ENCODE measurements around the gene SCNN1A.

Gene SCNN1A

GRCh38 chr12:6394398-6394797, 19.0 kb upstream of the SCNN1A start:
- no peak overlapping the region for H3K4me3 ChIP-seq (ENCODE audit: insufficient read depth, low read length, poor library complexity, severe bottlenecking)
- H3K9ac ChIP-seq (ENCODE audit: low read length), result no peak overlapping the region
- no peak overlapping the region for H3K4me2 ChIP-seq (ENCODE audit: low read depth, low read length, poor library complexity, severe bottlenecking)
- H2AFZ ChIP-seq (ENCODE audit: low read depth, low read length, severe bottlenecking), result no peak overlapping the region
- no peaks in the 10 kb centered on the region for H3K27me3 ChIP-seq (ENCODE audit: low read length)
- no peak for TF ChIP-seq CTCF (IDR thresholded peaks at IDR 0.05; ENCODE audit: insufficient read depth, low read length, poor library complexity, severe bottlenecking)
- TF ChIP-seq EZH2phosphoT487 (conservative IDR thresholded peaks at IDR 0.05; ENCODE audit: low read length), result no peak
- no peaks in the 10 kb centered on the region for H3F3A ChIP-seq (ENCODE audit: insufficient read depth)
- H3K9me3 ChIP-seq (ENCODE audit: insufficient read depth, low read length), result no peaks in the 10 kb centered on the region
- no peaks in the 10 kb centered on the region for H3K79me2 ChIP-seq (ENCODE audit: insufficient read depth, low read length)
- H3K27ac ChIP-seq (ENCODE audit: low read depth, low read length), result no peak overlapping the region
- no peaks in the 10 kb centered on the region for H3K9me2 ChIP-seq (replicated peaks; ENCODE audit: insufficient read depth, low read length)
- no peaks in the 10 kb centered on the region for H4K20me1 ChIP-seq (ENCODE audit: low read depth, low read length)
- no peaks in the 10 kb centered on the region for H3K36me3 ChIP-seq (ENCODE audit: low read length)

- no peaks in the 10 kb centered on the region for H4K20me1 ChIP-seq (ENCODE audit: low read depth, low read length)
- H3K9me2 ChIP-seq (replicated peaks; ENCODE audit: insufficient read depth, low read length), result no peaks in the 10 kb centered on the region
- no peak for TF ChIP-seq CTCF (IDR thresholded peaks at IDR 0.05; ENCODE audit: insufficient read depth, low read length, poor library complexity, severe bottlenecking)
- TF ChIP-seq EZH2phosphoT487 (conservative IDR thresholded peaks at IDR 0.05; ENCODE audit: low read length), result no peak
- H3K9ac ChIP-seq (ENCODE audit: low read length), result no peak overlapping the region
- no peaks in the 10 kb centered on the region for H3K36me3 ChIP-seq (ENCODE audit: low read length)
- no peak overlapping the region for H3K4me3 ChIP-seq (ENCODE audit: insufficient read depth, low read length, poor library complexity, severe bottlenecking)
- H3K9me3 ChIP-seq (ENCODE audit: insufficient read depth, low read length), result no peaks in the 10 kb centered on the region
- no peak overlapping the region for H3K27ac ChIP-seq (ENCODE audit: low read depth, low read length)
- H3F3A ChIP-seq (ENCODE audit: insufficient read depth), result no peaks in the 10 kb centered on the region
- no peaks in the 10 kb centered on the region for H3K27me3 ChIP-seq (ENCODE audit: low read length)
- no peaks in the 10 kb centered on the region for H3K79me2 ChIP-seq (ENCODE audit: insufficient read depth, low read length)
- H2AFZ ChIP-seq (ENCODE audit: low read depth, low read length, severe bottlenecking), result no peak overlapping the region
- H3K4me2 ChIP-seq (ENCODE audit: low read depth, low read length, poor library complexity, severe bottlenecking), result no peak overlapping the region
These were observed 17.7 kb upstream of the SCNN1A start for GRCh38 chr12:6393109-6393508.

DNA sequence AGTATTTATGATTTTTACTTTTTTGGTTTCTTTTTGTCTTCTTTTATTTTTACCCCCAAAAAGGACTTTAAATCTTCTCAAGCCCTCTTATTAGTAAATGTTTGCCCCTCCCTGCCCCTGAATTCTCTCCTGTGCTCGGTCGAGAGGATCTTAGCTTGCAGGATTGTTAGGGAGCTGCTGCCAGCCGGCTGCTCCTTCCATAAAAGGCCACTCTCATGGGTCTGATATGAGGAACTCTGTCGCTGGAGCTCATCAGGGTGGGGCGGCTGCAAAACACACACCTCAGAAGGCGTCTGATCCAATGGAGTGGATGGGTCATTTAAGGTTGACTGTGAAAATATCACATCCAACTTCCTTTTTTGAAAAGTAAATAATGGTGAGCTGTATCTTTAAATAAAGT, 17.1 kb upstream of the SCNN1A start:
- H3K9me3 ChIP-seq (ENCODE audit: insufficient read depth, low read length), result no peaks in the 10 kb centered on the region
- no peak for TF ChIP-seq EZH2phosphoT487 (conservative IDR thresholded peaks at IDR 0.05; ENCODE audit: low read length)
- TF ChIP-seq CTCF (IDR thresholded peaks at IDR 0.05; ENCODE audit: insufficient read depth, low read length, poor library complexity, severe bottlenecking), result no peak
- no peak overlapping the region for H3K4me3 ChIP-seq (ENCODE audit: insufficient read depth, low read length, poor library complexity, severe bottlenecking)
- H3K79me2 ChIP-seq (ENCODE audit: insufficient read depth, low read length), result no peaks in the 10 kb centered on the region
- no peak overlapping the region for H3K4me2 ChIP-seq (ENCODE audit: low read depth, low read length, poor library complexity, severe bottlenecking)
- no peak overlapping the region for H3K9ac ChIP-seq (ENCODE audit: low read length)
- no peak overlapping the region for H2AFZ ChIP-seq (ENCODE audit: low read depth, low read length, severe bottlenecking)
- no peaks in the 10 kb centered on the region for H3K36me3 ChIP-seq (ENCODE audit: low read length)
- H4K20me1 ChIP-seq (ENCODE audit: low read depth, low read length), result no peaks in the 10 kb centered on the region
- no peaks in the 10 kb centered on the region for H3F3A ChIP-seq (ENCODE audit: insufficient read depth)
- H3K27ac ChIP-seq (ENCODE audit: low read depth, low read length), result no peak overlapping the region
- no peaks in the 10 kb centered on the region for H3K9me2 ChIP-seq (replicated peaks; ENCODE audit: insufficient read depth, low read length)
- no peaks in the 10 kb centered on the region for H3K27me3 ChIP-seq (ENCODE audit: low read length)

DNA sequence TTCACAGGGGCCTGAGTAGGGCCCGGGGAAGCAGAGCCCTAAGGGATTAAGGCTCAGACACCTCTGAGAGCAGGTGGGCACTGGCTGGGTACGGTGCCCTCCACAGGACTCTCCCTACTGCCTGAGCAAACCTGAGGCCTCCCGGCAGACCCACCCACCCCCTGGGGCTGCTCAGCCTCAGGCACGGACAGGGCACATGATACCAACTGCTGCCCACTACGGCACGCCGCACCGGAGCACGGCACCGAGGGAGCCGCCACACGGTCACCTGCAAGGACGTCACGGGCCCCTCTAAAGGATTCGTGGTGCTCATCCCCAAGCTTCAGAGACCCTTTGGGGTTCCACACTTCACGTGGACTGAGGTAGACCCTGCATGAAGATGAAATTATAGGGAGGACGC, 15.7 kb upstream of the SCNN1A start:
- Histone ChIP-seq H3K9ac (ENCODE audit: low read length) (no peak overlapping the region), H3K79me2 (ENCODE audit: insufficient read depth, low read length) (no peaks in the 10 kb centered on the region), H3K9me3 (ENCODE audit: insufficient read depth, low read length) (no peaks in the 10 kb centered on the region), H3K27me3 (ENCODE audit: low read length) (no peaks in the 10 kb centered on the region), H3K4me3 (ENCODE audit: insufficient read depth, low read length, poor library complexity, severe bottlenecking) (no peak overlapping the region), H2AFZ (ENCODE audit: low read depth, low read length, severe bottlenecking) (no peak overlapping the region), H4K20me1 (ENCODE audit: low read depth, low read length) (no peaks in the 10 kb centered on the region), H3K9me2 (replicated peaks; ENCODE audit: insufficient read depth, low read length) (no peaks in the 10 kb centered on the region), H3F3A (ENCODE audit: insufficient read depth) (no peaks in the 10 kb centered on the region), H3K27ac (ENCODE audit: low read depth, low read length) (no peak overlapping the region), H3K36me3 (ENCODE audit: low read length) (no peaks in the 10 kb centered on the region), H3K4me2 (ENCODE audit: low read depth, low read length, poor library complexity, severe bottlenecking) (no peak overlapping the region)
- TF ChIP-seq EZH2phosphoT487 (conservative IDR thresholded peaks at IDR 0.05; ENCODE audit: low read length) (no peak), CTCF (IDR thresholded peaks at IDR 0.05; ENCODE audit: insufficient read depth, low read length, poor library complexity, severe bottlenecking) (no peak)
